ENCODE data around the gene FN3KRP. TPM values are rescaled to one million over a fixed set of nuclear protein-coding genes. Genes with fewer than 3 reads are reported as not detected.
A peak's percentile ranks its signal among the peaks of the same experiment; 100 is the strongest.

The FN3KRP gene
- total and polyA plus RNA-seq, 10 of the 15 experiments (the other 5 are each of a cell fraction or from before 2014, with no cell fraction given): 1.8 to 50.5 (median 26.5) TPM

DNA sequence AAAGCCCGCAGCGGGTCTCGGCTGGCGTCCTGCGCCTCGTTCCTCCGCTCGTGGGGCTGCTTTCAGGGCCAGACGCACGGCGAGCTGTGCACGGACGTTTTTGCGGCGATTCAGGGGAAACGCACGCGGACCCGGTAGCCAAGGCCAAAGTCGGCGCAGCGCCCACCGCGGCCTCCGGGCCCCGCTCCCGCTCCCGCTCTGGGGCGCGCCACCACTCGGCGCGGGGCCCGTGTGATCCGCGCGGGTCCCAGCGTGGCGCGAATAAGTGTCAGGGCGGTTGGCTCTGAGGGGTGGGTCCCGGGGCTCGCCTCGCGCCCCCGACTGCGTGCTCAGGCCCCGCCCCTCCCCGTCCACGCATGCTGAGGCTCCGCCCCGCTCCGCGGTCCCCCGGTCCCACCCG is 34.7 kb downstream of the FN3KRP start:
- in situ Hi-C loops (cut with MboI) (no loop called here), intact Hi-C loops (cut with micrococcal nuclease; ENCODE audit: unreplicated experiment) (loop anchor here (10.0 kb wide), 1 partner anchor 106 kb away; the partner anchor contains the start of gene WDR45B)
- ChIA-PET SMC1A (ENCODE audit: uncharacterized antibody, unreplicated experiment) (no interaction called here), RAD21 (ENCODE audit: unreplicated experiment) (no interaction called here), POLR2A (no interaction called here), CTCF (no interaction called here)
- peak; percentile 63 for ATAC-seq
- Histone ChIP-seq H2AFZ (ENCODE audit: control insufficient read depth, low read depth, low read length) (peak overlapping the region; percentile 87), H3K4me2 (ENCODE audit: control insufficient read depth, insufficient read depth) (peak overlapping the region; percentile 79), H3K9me3 (replicated peaks; ENCODE audit: control insufficient read depth, insufficient read depth, low read length) (no peaks in the 10 kb centered on the region; the same call in 2 of the 3 replicates), H3K27ac (ENCODE audit: control insufficient read depth, insufficient read depth) (no peak overlapping the region), H3K27me3 (replicated peaks in 1 of 2; ENCODE audit: control insufficient read depth in 2 of 2, insufficient read depth in 2 of 2, low read length in 1 of 2) (no peaks in the 10 kb centered on the region), H3K4me3 (peak overlapping the region; percentile 60; the same call in 1 of the 2 replicates), H4K20me1 (ENCODE audit: control insufficient read depth, insufficient read depth) (no peaks in the 10 kb centered on the region), H3K79me2 (ENCODE audit: control insufficient read depth, insufficient read depth, low read length) (peaks cover 16% of the 10 kb centered on the region), H3K9ac (ENCODE audit: control insufficient read depth, insufficient read depth, low read length) (no peak overlapping the region), H3K4me1 (ENCODE audit: control insufficient read depth, insufficient read depth, low read length) (0 out of 2 replicates have a peak, but pooled peaks cover 2% of the 10 kb centered on the region), H3K36me3 (ENCODE audit: control insufficient read depth in 2 of 2, insufficient read depth in 2 of 2, low read length in 1 of 2) (no peaks in the 10 kb centered on the region)
- BruUV-seq (replicated peaks): no TSS peak
- FAIRE-seq: no peak
- no peak for DNase-seq (ENCODE audit: low read depth, low spot score)
- 1% methylated on average over 31 of the region's 56 CpGs for WGBS (ENCODE audit: insufficient coverage, insufficient replicate concordance, low lambda C conversion rate, missing lambda C conversion rate)
- TF ChIP-seq, protein P1, sequence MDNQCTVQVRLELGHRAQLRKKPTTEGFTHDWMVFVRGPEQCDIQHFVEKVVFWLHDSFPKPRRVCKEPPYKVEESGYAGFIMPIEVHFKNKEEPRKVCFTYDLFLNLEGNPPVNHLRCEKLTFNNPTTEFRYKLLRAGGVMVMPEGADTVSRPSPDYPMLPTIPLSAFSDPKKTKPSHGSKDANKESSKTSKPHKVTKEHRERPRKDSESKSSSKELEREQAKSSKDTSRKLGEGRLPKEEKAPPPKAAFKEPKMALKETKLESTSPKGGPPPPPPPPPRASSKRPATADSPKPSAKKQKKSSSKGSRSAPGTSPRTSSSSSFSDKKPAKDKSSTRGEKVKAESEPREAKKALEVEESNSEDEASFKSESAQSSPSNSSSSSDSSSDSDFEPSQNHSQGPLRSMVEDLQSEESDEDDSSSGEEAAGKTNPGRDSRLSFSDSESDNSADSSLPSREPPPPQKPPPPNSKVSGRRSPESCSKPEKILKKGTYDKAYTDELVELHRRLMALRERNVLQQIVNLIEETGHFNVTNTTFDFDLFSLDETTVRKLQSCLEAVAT (IDR thresholded peaks at IDR 0.05): no peak
- TF ChIP-seq ZNF217 (IDR thresholded peaks at IDR 0.05) (0 out of 2 replicates have a peak, but pooled peaks have one; percentile 19), BACH1 (IDR thresholded peaks at IDR 0.05; ENCODE audit: borderline replicate concordance) (peak; percentile 65), RB1 (IDR thresholded peaks at IDR 0.05; ENCODE audit: borderline replicate concordance) (peak; percentile 30; the same call in 1 of the 2 replicates), GATAD2B (conservative IDR thresholded peaks at IDR 0.05; ENCODE audit: low read depth) (peak; percentile 15; the same call in 1 of the 2 replicates), SMAD1 (IDR thresholded peaks at IDR 0.05; ENCODE audit: low read depth, partially characterized antibody) (no peak), LARP7 (IDR thresholded peaks at IDR 0.05) (peak; percentile 82; the same call in 1 of the 2 replicates), BHLHE40 (IDR thresholded peaks at IDR 0.05; ENCODE audit: borderline replicate concordance in 1 of 2, low read depth in 2 of 2, low read length in 1 of 2) (peak in 1 of 2 experiments; percentile 25; a peak in 1 of 4 replicates), SMARCA5 (IDR thresholded peaks at IDR 0.05) (peak; percentile 65)
- TF ChIP-seq, protein P2, sequence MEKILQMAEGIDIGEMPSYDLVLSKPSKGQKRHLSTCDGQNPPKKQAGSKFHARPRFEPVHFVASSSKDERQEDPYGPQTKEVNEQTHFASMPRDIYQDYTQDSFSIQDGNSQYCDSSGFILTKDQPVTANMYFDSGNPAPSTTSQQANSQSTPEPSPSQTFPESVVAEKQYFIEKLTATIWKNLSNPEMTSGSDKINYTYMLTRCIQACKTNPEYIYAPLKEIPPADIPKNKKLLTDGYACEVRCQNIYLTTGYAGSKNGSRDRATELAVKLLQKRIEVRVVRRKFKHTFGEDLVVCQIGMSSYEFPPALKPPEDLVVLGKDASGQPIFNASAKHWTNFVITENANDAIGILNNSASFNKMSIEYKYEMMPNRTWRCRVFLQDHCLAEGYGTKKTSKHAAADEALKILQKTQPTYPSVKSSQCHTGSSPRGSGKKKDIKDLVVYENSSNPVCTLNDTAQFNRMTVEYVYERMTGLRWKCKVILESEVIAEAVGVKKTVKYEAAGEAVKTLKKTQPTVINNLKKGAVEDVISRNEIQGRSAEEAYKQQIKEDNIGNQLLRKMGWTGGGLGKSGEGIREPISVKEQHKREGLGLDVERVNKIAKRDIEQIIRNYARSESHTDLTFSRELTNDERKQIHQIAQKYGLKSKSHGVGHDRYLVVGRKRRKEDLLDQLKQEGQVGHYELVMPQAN (conservative IDR thresholded peaks at IDR 0.05): peak; percentile 55; the same call in 1 of the 2 replicates
- TF ChIP-seq, protein P3, sequence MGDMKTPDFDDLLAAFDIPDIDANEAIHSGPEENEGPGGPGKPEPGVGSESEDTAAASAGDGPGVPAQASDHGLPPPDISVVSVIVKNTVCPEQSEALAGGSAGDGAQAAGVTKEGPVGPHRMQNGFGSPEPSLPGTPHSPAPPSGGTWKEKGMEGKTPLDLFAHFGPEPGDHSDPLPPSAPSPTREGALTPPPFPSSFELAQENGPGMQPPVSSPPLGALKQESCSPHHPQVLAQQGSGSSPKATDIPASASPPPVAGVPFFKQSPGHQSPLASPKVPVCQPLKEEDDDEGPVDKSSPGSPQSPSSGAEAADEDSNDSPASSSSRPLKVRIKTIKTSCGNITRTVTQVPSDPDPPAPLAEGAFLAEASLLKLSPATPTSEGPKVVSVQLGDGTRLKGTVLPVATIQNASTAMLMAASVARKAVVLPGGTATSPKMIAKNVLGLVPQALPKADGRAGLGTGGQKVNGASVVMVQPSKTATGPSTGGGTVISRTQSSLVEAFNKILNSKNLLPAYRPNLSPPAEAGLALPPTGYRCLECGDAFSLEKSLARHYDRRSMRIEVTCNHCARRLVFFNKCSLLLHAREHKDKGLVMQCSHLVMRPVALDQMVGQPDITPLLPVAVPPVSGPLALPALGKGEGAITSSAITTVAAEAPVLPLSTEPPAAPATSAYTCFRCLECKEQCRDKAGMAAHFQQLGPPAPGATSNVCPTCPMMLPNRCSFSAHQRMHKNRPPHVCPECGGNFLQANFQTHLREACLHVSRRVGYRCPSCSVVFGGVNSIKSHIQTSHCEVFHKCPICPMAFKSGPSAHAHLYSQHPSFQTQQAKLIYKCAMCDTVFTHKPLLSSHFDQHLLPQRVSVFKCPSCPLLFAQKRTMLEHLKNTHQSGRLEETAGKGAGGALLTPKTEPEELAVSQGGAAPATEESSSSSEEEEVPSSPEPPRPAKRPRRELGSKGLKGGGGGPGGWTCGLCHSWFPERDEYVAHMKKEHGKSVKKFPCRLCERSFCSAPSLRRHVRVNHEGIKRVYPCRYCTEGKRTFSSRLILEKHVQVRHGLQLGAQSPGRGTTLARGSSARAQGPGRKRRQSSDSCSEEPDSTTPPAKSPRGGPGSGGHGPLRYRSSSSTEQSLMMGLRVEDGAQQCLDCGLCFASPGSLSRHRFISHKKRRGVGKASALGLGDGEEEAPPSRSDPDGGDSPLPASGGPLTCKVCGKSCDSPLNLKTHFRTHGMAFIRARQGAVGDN (IDR thresholded peaks at IDR 0.05): peak; percentile 45
- TF ChIP-seq, protein P4, sequence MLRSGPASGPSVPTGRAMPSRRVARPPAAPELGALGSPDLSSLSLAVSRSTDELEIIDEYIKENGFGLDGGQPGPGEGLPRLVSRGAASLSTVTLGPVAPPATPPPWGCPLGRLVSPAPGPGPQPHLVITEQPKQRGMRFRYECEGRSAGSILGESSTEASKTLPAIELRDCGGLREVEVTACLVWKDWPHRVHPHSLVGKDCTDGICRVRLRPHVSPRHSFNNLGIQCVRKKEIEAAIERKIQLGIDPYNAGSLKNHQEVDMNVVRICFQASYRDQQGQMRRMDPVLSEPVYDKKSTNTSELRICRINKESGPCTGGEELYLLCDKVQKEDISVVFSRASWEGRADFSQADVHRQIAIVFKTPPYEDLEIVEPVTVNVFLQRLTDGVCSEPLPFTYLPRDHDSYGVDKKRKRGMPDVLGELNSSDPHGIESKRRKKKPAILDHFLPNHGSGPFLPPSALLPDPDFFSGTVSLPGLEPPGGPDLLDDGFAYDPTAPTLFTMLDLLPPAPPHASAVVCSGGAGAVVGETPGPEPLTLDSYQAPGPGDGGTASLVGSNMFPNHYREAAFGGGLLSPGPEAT (IDR thresholded peaks at IDR 0.05; ENCODE audit: low read depth): no peak

Data from GM12878 (cell line).